ENCODE data around the gene KIAA0825.

DNA sequence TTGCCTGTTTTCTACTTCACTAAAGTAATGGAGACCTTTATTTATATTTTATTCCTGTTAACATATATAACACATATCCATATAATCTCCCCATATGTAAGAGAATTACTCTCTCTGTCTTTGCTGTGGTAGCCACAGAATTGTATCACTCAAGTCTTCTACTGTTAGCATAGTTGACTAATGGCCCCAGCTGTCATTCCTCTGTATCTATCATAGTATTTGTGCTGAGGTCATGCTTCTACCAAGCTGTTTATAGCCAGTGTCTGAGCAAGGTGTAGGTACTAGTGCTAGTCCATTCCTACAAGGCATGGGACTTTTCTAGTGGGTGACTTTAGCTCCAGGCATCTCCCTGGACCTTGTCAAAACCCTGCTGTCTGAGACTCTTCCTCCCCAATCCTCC lies 244.1 kb downstream of the KIAA0825 start:
- no peak for TF ChIP-seq CTCF (conservative IDR thresholded peaks at IDR 0.05; ENCODE audit: low read depth, low read length)
- no peak for TF ChIP-seq EZH2 (IDR thresholded peaks at IDR 0.05; ENCODE audit: low read length, unreplicated experiment)

Measured in PC-3 (cell line).